HG03571 (cell line): Measurements from ENCODE around the gene FEZF2.

Experiments
- ATAC-seq: cut with Tn5 transposase; IDR thresholded peaks from one replicate; pipeline ENCODE4 v1.9.1; 2021; ENCODE audit not compliant: unreplicated experiment

Gene FEZF2

DNA sequence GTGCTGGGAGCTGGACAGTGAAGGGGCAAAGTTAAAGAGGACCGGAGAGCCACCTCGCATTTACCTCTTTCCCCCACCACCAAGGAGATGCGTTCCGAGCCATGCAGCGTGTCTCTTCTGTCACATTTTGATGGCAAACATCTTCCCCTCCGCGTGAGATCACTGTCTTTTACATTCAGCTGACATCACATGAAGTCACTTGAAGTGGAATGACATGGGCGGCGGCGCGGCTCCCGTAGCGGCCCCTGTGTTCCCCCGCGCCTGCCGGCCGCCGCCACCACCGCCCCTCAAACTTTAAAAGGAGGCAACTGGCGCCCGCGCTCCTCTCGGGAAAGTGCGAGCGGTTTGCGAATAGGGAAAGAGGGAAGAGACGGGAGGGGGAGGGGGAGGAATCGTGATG is at the start of gene FEZF2:
FEZF2 (minus strand) TSS at position 336 of the 400 bp plus-strand sequence. CDS start 682 bp downstream, outside the sequence.
- ATAC-seq: no peak

DNA sequence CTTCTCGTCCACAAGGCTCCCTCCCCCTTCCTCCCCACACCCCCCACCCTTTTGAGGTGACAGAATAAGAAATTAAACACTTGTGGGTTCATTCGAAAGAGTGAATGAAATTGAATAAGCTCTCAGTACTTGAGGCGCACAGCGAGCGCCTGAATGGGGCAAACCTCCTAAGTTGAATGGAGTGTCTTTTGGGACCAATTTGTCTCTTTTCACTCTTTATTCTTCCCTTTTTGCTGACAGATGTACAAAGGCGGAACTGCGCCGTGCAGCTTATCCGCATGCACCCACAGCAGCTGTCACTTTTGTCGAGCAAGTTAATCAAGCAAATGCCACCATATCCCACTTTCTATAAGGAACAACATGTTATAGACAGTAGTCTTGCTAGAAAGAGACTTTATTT is 47.9 kb upstream of the FEZF2 start:
- ATAC-seq: no peak

DNA sequence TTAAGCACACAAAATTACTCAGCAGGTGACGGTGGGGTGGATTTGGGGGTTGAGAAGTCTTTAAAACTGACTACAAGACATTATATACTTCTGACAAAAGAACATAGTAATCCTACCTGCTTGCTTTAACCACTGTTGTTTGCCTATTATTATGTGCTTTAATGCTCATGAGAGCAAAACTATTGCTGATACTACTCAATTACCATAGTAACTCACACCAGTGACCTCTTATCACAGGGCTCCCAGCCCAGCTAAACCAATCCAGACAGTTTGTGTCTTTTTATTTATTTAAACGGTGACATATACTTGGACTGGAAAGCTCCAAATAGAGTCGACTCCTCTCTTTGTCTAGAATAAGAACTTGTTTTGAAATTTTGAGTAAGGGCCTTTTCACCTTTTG is 42.8 kb upstream of the FEZF2 start:
- ATAC-seq: no peak

DNA sequence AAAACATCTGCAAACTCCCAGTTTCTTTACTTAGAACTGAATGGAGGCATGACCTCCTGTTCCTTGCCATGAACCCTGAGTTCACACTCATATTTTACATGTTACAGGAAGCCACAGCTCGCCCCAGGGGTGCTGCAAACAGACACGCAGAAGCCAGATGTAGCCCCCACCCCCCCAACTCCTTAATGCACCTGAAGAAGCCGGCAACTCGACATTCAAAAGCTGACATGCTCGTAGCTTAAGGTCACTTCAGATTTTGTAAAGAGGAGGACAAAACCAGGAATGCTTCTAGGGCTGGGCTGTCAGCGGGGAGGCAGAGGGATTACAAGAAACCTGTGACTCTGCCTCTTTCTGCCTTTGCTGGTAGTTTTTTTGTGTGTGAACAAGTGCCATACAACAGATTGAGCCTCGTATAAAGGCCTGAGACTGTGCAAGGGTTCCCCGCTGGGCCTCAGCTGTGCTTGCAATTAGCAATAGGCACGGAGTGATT is 42.0 kb upstream of the FEZF2 start:
- ATAC-seq: no peak

DNA sequence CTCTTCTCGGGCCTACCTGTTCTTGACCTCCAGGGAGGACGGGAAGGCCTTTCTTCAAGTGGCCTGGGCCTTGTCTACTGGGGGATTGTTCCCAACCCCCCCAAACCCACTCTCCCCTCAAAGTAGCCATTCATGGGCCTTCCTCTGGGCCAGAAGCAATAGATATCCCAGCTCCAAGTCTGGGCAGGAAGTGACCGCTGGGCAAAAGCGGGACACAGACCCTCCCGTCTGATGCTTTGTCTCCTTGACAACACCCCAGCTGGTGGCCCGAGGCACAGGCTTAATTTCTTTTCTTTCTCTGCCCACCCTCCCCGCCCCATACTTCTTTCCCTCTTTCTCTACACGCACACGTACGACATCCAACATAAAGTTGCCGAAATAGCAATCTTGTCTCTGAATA is 41.4 kb upstream of the FEZF2 start:
- ATAC-seq: no peak

DNA sequence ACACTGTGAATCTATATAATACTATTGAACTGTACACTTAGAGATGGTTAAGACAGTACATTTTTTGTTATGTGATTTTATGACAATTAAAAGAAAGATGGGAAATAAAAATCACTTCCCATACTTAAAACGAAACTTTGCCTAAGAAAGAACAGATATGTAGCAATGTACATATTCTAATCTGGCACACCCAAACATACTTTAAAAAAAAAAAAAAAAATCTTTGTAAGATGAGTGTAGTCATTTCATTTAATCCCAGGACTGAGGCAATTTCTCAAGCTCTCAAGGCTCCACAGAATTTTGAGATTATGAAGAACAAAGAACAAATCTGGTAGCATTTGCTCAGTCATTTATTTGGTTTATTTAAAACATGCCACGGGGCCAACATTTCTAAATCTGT is 40.3 kb upstream of the FEZF2 start:
- ATAC-seq: no peak

DNA sequence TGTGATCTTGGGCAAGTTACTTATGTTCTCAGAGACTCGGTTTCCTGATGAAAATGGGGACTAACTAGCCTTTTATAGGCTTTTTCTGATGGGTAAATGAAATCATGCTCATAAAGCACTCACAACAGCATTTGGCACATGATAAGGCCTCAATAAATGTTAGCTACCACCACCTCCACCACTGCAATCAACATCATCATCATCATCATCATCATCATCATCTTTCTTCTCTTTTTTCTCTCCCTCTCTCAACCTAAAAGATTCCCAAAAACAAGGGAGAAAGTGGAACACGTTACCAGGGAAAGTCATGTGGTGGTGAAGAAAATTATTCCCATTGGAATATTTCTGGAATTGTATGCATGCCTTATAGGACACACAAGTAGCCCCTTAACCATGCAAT is 33.6 kb upstream of the FEZF2 start:
- ATAC-seq: no peak

DNA sequence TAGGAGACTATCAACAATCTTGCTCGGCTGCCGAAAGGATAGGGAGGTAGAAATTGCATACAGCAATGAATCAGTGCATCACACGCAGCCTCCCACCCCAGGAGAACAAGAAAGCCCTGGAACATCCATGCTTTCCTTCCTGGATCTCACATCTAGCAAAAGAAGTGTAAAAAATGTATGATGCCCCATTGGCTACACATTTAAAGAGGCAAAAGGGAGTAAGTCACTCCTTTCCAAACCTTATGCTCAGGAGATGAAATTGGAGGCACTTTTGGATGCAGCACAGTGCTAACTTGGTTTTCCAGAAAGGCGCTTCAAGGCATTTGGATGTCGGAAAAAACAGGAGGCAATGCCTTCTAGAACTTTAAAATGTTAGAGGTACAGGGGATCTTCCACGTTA is 32.2 kb upstream of the FEZF2 start:
- no peak for ATAC-seq

DNA sequence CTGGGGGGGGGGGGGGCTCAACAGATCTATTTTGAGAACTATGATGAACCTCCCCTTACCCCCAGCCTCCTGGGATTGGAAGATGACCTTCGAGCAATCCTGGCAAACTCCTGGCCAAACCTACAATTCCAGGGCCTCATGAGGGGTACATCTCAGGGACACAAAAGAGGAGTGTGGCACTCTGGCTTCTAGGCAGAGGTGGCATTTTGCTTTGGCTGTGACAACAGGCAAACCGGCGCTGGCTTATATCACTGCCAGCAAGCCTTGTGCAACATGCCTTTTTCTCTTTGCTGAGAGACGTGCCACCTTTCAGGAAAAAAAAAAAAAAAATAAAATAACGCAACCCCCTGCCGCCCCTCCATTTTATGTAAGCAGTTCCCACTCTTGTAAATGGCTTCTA is 31.8 kb upstream of the FEZF2 start:
- ATAC-seq: no peak

DNA sequence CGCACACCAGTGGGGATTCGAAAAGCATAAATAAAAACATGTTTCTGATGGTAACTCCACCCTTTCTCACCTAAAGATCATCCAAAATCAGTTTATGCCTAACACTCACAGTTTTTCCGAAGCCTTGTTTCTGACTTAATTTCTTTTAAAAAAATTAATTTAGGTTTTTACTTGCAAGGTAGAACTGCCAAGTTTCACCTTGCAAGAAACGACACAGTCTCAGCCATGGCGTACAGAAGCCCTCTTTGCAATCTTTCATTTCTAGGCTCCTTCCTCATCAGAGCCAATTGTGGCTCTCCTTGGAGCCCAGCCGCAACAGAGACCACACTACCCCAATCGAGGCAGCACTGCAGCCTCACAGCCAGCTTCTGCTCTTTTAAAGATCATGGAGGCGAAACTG is 31.0 kb upstream of the FEZF2 start:
- no peak for ATAC-seq

DNA sequence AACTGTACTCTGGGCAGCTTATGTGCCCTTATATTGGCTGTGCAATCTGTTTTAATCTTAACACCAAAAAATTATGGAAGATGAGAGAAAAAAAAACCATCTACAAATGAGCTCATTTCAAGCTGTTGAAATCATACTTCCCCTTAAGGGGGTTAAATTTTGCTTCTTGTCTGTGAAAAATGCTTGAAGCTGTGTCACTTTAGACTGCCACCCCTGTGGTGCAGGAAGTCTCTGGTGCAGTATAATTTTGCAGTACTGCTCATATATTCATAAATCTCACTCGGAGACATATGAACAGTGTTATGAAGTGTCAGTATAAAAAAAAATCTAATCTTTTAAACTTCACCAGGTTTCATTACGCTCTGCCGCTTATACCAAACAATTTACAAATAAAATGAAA is 30.4 kb upstream of the FEZF2 start:
- no peak for ATAC-seq

DNA sequence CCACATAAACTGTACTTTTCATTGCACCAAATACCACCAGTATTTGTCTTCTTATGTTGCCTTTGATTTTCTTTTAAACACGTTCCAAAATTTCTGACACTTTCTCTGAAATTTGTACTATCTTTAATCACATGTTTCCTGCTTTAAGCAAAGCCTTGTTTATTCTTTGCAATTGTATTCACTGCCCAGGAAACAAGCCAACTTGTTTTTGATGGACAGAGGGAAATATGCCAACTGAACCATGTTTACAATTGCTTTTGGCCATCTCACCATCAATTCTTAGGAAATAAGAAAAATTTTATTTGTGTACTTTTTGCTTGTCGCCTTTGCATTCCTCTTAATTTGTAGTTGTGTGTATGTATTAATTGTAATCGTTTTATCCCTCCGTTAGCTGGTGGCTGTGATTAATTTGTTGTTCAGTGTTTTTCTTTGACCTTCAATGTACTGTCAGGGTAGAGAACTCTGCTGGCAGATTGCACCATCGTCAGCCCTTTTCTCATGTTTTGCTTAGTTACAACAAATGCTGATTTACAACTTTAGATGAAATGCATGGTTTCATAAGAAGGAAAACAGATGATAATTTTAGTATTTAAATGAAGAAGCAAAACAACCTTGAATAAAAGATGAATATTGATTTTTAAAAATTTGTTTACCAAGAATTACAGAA is 19.4 kb upstream of the FEZF2 start:
- no peak for ATAC-seq

DNA sequence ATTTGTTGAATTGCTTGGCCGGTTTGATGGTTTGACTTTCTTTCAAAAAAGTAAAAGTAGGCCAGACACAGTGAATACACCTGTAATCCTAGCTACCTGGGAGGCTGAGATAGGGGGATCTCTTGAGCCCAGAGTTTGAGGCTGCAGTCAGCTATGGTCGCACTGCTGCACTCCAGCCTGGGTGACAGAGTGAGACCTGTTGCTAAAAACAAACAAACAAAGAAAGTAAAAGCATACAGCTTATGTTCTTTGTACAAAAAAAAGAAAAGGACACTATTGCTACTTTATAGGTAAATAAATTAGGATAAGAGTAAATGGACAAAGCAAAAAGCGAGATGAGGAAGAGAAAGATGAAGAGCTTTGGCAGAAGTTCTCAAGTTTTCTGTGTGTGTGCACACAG is 13.9 kb upstream of the FEZF2 start:
- no peak for ATAC-seq

DNA sequence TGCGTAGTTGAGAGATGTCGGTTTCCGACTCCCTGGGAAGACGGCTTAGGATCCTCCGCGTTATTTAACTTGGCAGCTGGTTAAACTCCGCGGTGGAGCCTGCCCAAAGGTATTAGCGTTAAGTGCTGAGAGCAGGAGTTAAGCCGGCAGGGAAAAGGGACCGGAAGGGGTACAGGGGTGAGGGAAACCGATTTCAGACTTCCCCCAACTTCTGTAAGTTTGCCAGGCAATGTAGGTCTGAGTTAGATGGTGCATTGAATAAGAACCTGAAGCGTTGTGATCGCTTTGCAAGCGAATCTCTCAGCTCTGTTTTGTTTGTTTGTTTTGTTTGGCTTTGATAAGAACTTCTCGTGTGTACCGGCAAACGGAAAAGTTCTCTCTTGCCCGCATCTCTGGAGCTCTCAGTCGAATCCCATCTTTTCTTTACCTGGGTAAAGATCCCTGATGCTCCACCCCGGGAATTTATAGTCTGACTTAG is 6.0 kb upstream of the FEZF2 start:
- ATAC-seq: no peak

DNA sequence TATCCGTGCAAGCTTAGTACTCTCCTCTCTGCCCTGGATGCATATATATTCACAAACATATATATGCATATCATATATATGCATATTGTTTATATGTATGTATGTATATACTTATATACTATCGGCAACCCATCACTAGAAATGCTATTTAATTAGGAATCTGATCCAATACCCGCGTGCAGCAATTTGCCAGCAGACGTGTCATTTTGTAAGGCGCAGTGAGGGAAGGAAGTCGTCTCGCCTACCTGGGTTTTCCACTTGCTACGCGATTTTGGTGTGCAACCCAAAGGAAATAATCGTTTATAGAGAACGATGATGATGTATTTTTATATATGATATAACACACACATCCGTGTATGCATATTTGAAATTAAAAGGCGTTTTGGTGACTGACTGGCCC is 5.6 kb upstream of the FEZF2 start:
- no peak for ATAC-seq

DNA sequence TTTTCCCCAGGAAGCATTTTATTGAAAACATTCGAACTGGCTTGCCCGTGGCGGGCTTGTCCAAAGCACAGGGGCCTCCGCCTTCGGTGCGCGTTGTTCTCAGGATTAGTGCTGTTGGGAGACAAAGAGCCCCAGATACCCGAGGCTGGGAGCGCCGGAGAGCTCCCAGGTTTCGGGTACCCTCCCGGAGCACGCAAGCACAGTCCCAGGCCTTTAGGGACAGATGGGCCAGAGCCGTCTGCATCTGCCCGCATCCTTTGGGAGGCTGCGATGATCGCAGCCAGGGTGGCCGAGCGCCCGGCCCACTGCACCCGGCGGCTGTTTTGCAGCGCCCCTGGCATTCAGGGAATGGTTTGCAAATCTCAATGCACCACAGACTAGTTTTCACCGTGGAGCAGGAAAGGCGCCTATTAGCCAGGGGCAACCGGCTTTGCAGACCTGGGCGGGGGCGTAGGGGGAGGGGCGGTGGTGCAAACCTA is 5.0 kb upstream of the FEZF2 start:
- ATAC-seq: no peak

DNA sequence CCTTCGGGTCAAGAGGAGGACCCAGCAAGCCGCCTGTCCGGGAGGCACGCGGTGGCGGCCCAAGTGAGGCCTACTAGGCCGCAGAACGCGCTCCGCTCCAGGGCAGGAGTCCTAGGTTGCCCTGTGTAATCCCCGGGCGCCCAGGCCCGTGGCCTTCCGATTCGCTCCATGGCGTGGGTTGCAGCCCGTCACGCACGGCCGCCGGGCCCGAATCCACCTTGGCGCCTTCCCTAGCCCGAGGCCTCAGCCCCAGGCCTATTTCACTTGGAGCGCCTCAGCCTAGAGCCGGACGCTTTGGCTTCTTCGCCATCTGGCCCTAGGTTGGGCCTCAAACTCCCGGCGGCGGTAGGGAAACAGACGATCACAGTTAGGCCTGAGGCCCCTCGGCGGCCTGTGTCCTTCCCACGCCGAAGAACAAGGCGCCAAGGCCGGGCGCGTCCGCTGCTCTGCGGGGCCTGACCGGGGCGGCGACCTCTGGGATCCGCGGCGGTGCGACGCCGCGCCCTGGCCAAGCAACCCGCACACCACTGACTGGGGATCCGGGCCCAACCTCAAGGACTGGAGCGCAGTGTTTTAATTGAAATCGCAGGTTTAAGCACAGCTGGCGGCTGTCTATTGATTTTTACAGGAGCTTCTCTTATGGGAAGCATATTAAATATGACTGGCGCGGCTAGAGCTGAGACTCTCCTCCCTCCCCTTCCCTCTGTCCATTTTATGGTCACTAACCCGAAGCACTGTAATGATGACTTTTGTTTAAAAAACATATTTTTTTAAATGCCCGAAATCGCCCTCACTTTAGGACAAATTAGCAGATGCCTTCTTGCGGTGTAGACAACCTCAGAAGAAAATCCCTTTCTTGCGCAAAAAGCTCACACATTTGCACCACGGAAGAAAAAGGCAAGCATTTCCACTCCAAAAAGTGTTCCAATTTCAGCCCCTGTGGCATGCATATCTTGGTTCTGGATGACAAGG is 3.8 kb upstream of the FEZF2 start:
- no peak for ATAC-seq

DNA sequence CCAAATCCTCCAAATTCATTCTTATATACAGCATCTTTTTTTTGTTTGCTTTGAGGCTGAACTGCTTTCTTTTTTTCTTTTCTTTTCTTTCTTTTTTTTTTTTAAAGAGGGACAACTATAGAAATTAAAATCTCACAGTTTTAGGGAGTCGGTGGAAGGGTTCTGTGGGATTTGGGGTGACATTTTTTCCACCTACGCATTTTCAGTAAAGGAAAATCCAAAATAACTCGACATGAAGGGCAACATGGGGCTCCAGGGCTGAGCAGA is 3.0 kb upstream of the FEZF2 start:
- ATAC-seq: no peak

DNA sequence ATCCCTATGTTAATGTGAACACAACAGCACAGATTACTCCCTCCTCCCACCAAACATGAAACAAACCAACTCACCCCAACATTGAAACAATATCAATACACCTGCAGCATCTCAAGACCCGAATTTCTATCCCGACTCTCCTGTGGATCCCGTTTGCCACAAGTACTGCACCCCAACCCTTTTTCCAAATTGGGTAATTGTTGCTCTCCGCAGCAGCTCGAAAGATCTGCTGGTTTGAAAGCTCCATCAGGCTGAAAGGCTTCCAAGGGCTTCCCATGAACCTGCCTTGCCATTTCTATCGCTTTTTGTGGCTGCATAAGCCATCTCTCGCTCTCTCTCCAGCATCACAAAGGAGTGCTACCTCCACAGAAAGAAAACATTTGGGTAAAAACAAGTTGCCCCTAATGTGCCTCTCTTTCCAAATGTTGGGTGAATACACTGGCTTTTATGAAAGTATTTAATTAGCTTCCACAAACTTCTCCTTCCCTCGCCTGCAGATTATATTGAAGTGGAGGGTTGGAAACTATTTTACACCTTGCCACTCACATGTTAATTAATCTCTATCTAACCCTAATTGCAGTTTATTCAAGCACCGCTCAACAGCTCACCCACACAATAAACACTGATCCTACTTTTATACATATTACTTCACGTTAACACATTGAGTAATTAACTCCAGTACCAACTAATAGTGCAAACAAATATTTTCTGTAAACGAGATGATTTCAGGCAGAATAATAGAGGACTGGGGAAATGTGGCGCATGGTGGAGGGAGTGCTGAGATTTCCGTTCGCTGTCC is 2.5 kb upstream of the FEZF2 start:
- no peak for ATAC-seq

DNA sequence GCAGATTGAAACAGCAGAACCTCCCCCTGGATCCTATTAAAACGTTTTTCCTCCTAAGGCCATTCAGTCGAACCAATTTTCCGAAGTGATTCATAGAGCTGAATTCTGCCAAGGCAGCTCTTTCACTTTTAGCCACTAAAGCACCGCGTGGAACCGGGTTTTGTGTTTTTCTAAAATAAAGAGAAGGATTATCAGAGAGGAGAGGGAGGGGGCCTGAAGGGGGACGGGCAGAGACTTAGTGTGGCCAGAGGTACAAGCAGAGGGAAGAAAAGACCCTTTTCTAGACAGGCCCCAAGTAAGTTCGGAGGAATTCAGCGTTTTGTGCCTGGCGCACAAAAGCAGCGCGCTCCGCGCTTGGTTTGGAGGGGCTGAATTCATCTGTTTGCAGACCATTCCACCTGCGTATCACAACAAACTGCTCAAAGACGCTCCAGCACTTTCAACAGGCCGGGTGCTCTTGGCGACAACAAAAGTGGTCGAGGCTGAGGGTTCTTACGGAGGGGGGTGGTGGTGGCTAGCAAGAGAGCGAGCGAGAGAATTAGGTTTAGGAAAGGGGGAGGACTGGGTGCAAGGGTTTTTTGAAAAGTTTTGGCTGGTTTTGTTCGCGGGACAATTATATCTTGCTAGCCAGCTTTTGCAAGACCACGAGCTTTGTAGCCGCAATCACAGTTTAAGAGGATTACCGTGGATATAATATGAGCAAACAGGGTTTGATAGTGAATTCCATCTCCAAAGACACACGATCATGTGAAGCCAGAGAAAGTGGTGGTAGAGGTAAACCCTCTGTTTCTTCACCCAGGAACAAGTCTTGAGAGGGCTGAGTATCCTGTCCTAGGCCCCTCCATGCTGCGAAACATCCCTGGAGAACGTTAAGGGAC is 1.2 kb upstream of the FEZF2 start:
- ATAC-seq: no peak
